Mucosa of rectum (tissue), 2 donors: ENCODE data around the gene CD8B2.
"Not testable (repeated sequence)": the region's sequence is repeated elsewhere in the genome, so short reads cannot be mapped to it uniquely, and the experiment has no call there.

ENCODE experiments used
- H3K27ac ChIP-seq, 2 donors: one replicate each; pipeline ENCODE4 v1.7.0; 2013; ENCODE audit warnings: inconsistent platforms in 2 of 2, low read depth in 2 of 2, low read length in 2 of 2
- H3K27me3 ChIP-seq, 2 donors: one replicate each; pipeline ENCODE4 v1.7.0; 2013; ENCODE audit warnings: low read length in 2 of 2; ENCODE audit not compliant: control insufficient read depth in 2 of 2, insufficient read depth in 2 of 2
- H3K36me3 ChIP-seq, 2 donors: one replicate each; pipeline ENCODE4 v1.7.0; 2013; ENCODE audit warnings: low read length in 2 of 2; ENCODE audit not compliant: control insufficient read depth in 2 of 2, insufficient read depth in 2 of 2
- H3K4me1 ChIP-seq, 2 donors: one replicate each; pipeline ENCODE4 v1.7.0; 2013; ENCODE audit warnings: low read length in 2 of 2, mild to moderate bottlenecking in 1 of 2; ENCODE audit not compliant: control insufficient read depth in 2 of 2, insufficient read depth in 2 of 2
- H3K4me3 ChIP-seq, 2 donors: one replicate each; pipeline ENCODE4 v1.7.0; 2013; ENCODE audit warnings: low read length in 2 of 2
- H3K9ac ChIP-seq, 2 donors: one replicate each; pipeline ENCODE4 v1.7.0; 2013; ENCODE audit warnings: low read length in 2 of 2, low read depth in 1 of 2, mild to moderate bottlenecking in 1 of 2
- H3K9me3 ChIP-seq, 2 donors: one replicate each; pipeline ENCODE4 v1.7.0; 2013; ENCODE audit warnings: low read length in 2 of 2; ENCODE audit not compliant: control insufficient read depth in 2 of 2
- donor health status: healthy.
- donor health status: Normal muscosa, but diverticular disease.

CD8B2 gene

DNA sequence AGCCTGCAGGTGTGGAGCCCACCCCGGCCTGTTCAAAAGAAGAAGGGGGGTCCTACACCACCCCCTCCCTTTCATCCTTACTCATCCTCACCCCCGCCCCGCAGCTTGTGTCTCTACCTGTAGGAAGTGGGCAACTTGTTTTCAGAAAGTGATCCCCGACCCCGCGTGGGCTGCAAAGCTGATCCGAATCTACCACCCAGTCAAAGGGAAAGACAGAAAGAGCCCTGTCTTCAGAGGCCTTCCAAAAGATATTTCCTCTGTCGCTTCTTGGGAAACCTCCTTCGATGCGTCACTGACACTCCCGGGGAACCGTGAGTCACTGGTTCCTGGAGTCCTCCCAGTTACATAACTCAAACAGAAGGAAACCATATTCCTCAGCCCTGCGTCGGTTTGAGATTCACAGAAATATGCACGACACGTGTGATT, 24.3 kb downstream of the CD8B2 start:
- H3K4me3 ChIP-seq: not testable (repeated sequence)

DNA sequence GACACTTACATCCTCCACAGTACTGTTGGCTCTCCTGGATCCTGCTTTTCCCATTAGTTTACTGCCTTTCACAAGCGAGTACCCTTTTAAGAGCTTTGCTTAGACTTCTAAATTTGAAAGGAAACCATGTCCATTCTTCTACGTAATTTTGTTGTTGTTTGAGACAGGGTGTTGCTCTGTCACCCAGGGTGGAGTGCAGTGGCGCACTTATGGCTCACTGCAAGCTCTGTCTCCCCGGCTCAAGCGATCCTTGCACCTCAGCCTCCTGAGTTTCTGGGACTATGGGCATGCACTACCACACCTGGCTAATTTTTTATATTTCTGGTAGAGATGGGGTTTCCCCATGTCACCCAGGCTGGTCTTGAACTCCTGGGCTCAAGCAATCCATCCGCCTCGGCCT, 24.8 kb downstream of the CD8B2 start:
- H3K4me3 ChIP-seq: not testable (repeated sequence)

More for the DNA sequence above, 24.3 kb downstream of the CD8B2 start:
- H3K4me1 ChIP-seq, H3K27ac ChIP-seq, H3K27me3 ChIP-seq, H3K9me3 ChIP-seq, H3K9ac ChIP-seq, H3K36me3 ChIP-seq: not testable (repeated sequence)

DNA sequence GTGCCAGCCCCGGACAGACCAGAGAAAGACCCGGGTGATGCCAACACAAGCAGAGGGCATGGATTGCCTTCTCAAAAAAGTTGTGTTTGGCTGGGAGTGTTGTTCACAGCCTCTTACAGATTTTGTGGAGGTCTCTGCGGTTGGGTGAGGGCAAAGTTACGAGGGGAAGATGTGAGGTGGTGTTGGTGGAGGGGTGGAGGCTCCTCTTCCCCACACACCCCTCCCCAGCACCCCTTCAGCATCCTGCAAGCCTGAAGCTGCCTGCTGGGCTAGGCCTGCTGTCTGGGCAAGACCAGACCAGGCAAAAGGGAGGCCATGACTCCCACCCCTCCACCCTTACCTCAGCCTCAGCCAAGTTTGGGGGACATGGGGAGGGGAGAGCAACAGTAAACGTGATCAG, 26.2 kb downstream of the CD8B2 start:
- H3K9me3 ChIP-seq, H3K27me3 ChIP-seq, H3K4me3 ChIP-seq, H3K27ac ChIP-seq, H3K9ac ChIP-seq, H3K4me1 ChIP-seq, H3K36me3 ChIP-seq: not testable (repeated sequence)

More for the DNA sequence above, 24.8 kb downstream of the CD8B2 start:
- H3K9me3 ChIP-seq, H3K36me3 ChIP-seq, H3K9ac ChIP-seq, H3K4me1 ChIP-seq, H3K27ac ChIP-seq, H3K27me3 ChIP-seq: not testable (repeated sequence)

DNA sequence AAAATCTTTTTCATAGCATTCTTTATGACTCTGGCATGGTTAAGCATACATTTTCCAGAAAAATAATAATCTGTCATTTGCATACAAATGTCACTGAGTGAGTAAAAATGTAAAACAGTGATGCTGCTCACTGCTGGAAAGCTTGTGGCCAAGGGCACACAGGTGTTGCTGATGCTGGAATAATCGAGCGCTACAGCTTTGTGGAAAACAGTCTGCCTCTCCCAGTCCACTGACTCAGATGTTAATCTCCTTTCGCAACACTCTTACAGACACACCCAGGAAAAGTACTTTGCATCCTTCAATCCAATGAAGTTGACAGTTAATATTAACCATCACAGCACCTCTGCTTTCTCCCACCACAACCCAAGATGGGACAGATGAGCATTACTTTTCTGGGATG, 27.7 kb downstream of the CD8B2 start:
- H3K4me1 ChIP-seq, H3K9me3 ChIP-seq, H3K4me3 ChIP-seq, H3K36me3 ChIP-seq, H3K27ac ChIP-seq, H3K9ac ChIP-seq, H3K27me3 ChIP-seq: not testable (repeated sequence)

DNA sequence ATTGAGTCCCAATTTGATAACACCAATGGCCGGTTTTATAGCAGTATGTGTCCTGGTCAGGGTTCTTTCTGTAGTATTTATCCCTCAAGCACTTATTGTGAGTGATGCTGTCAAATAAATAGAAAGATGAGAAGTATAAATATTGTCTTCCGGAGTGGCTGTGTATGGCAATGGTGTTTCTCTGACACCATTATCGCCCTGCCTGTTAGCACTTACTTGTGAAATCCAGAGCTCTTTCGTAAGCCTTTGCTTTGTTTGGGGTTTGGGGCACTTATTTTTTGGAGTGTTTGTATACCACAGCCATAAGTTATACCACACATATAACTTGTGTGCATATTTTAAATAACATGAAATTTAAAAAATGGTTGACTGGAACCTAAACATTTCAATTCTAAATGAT, 29.3 kb downstream of the CD8B2 start:
- H3K4me1 ChIP-seq: no peaks in the 10 kb centered on the region
- H3K9me3 ChIP-seq: no peaks in the 10 kb centered on the region
- H3K9ac ChIP-seq: no peak overlapping the region
- H3K36me3 ChIP-seq: no peaks in the 10 kb centered on the region
- no peak overlapping the region for H3K27ac ChIP-seq
- no peaks in the 10 kb centered on the region for H3K27me3 ChIP-seq
- no peak overlapping the region for H3K4me3 ChIP-seq

DNA sequence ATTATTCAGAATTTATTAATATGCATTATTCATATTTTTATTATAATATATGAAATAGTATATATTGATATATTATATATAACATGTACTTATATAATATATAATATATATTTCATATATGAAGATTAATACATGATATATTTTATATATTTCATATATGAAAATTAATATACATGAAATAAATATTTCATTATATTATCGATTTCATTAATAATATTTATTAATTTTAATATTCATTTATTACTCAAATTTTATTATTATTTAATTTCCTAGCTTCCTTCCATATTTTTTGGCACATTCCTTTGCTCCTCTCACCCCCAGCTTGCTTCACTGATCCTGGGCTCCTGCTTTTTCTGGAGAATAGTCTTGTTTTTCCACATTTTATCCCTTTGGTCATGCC, 29.7 kb downstream of the CD8B2 start:
- Histone ChIP-seq H3K27ac (no peak overlapping the region), H3K4me1 (no peaks in the 10 kb centered on the region), H3K36me3 (no peaks in the 10 kb centered on the region), H3K9ac (no peak overlapping the region), H3K27me3 (no peaks in the 10 kb centered on the region), H3K4me3 (no peak overlapping the region), H3K9me3 (no peaks in the 10 kb centered on the region)

DNA sequence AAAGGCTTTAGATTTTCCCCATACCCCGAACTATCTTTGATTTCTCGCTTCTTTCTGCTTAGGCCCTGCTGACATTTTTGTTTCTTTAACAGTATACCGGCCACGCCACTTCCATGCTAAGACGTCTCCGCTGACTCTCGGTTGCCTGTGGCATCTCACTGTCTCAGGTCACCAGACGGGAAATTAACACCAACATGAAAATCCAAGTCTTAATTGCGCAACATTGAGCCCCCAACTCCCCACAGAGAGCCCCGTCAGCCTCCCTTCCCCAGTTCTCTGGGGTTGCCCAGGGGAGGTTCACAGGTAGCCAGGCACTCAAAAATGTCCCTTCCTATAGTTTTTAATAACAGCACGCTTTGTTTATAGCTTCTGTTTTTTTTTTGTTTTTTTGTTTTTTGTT, 30.2 kb downstream of the CD8B2 start:
- H3K9ac ChIP-seq: no peak overlapping the region
- no peak overlapping the region for H3K27ac ChIP-seq
- H3K36me3 ChIP-seq: no peaks in the 10 kb centered on the region
- no peaks in the 10 kb centered on the region for H3K27me3 ChIP-seq
- no peaks in the 10 kb centered on the region for H3K9me3 ChIP-seq
- H3K4me3 ChIP-seq: no peak overlapping the region
- no peaks in the 10 kb centered on the region for H3K4me1 ChIP-seq

DNA sequence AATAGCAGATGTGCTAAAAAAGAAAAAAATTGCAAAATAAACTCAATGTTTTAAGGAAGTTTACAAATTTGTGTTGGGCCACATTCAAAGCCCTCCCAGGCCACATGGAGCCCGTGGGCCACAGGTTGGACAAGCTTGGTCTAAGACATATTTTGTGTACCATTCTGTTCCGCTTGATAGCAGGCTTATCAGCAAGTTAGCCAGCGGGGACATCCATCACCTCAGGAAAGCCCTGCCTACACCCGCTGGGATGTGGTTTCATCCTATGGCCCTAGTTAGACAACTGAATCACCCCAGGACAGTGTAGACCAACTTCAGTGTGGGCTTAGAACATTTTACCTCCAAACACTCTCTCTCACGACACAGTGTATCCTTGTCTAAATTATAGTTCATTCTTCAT, 32.6 kb downstream of the CD8B2 start:
- Histone ChIP-seq H3K4me3 (no peak overlapping the region), H3K36me3 (no peaks in the 10 kb centered on the region), H3K9ac (no peak overlapping the region), H3K4me1 (no peaks in the 10 kb centered on the region), H3K9me3 (no peaks in the 10 kb centered on the region), H3K27ac (no peak overlapping the region), H3K27me3 (no peaks in the 10 kb centered on the region)

DNA sequence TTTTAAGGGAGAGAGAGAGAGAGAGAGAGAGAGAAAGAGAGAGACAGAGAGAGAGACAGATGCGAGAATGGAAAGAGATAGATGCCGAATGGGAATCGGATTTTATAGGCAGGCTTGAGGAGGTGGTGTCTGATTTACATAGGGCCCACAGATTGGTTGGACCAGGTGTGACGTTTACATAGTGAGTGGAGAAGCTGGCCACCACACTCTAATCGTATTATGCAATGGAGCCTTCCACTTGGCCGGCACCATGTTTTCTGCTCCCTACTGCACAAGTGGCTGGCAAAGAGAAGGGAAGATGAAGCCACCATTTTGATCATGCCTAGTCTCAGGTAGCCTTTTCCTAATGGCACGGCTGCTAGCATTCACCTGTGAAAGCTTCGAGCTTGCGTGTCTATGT, 33.9 kb downstream of the CD8B2 start:
- H3K4me1 ChIP-seq: no peaks in the 10 kb centered on the region
- H3K9ac ChIP-seq: no peak overlapping the region
- H3K27ac ChIP-seq: no peak overlapping the region
- H3K36me3 ChIP-seq: no peaks in the 10 kb centered on the region
- no peaks in the 10 kb centered on the region for H3K9me3 ChIP-seq
- H3K4me3 ChIP-seq: no peak overlapping the region
- no peaks in the 10 kb centered on the region for H3K27me3 ChIP-seq

DNA sequence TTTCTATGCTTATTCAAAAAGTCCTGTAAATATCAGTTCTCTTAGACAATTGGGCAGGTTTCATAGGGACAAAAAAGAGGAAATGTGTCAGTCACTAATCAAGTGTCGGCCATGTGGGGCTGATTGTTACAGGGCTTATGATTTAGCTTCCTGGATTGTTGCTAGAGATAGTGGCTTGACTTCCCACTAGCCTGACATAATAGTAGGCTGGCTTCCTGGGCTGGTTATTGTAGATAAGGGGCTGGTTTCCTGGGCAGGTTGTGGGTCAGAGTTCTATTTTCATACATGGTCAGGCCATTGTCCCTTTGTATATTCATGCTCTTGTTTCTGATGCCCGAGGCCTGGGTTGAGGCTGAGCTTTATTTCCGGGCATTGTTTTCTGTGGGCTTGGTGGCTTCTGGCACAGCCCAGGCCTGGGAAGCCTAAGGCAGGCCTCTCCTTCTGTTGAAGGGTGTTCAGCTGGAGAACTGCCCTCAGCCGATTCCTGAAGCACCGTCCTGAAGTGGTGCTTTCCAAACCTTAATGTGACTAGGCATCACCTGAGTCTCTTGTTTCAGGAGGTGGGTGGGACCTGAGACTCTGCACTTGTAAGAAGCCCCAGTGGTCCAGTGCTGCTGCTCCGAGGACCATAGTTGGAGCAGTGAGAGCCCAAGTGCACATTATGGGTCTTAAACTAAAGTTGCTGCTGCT, 37.0 kb downstream of the CD8B2 start:
- no peaks in the 10 kb centered on the region for H3K4me1 ChIP-seq
- H3K4me3 ChIP-seq: no peak overlapping the region
- H3K36me3 ChIP-seq: no peaks in the 10 kb centered on the region
- no peak overlapping the region for H3K27ac ChIP-seq
- no peak overlapping the region for H3K9ac ChIP-seq
- H3K9me3 ChIP-seq: no peaks in the 10 kb centered on the region
- H3K27me3 ChIP-seq: no peaks in the 10 kb centered on the region

DNA sequence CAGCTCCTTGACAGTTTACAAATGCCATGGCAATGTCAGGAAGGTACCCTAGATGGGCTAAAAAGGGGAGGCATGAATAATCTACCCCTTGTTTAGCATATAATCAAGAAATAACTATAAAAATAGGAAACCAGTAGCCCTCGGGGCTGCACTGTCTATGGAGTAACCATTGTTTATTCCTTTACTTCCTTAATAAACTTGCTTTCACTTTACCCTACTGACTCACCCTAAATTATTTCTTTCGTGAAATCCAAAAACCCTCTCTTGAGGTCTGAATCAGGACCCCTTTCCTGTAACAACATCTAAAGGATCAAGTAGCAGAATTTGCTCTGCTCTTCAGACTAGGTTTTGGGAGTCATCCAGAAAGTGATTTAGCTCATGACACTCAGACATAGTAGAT, 43.7 kb downstream of the CD8B2 start:
- no peaks in the 10 kb centered on the region for H3K4me1 ChIP-seq
- H3K9ac ChIP-seq: no peak overlapping the region
- no peaks in the 10 kb centered on the region for H3K36me3 ChIP-seq
- H3K9me3 ChIP-seq: no peaks in the 10 kb centered on the region
- no peak overlapping the region for H3K27ac ChIP-seq
- H3K4me3 ChIP-seq: no peak overlapping the region
- H3K27me3 ChIP-seq: no peaks in the 10 kb centered on the region
